K562 (cell line): ENCODE measurements around the gene PPHLN1. TPM values are rescaled to one million over a fixed set of nuclear protein-coding genes. Genes with fewer than 3 reads are reported as not detected.

Experiments
- ATAC-seq: fragments of 200-7000 bp; cut with Tn5 transposase; 3 replicates; pipeline ENCODE4 v1.9.1; 2020; ENCODE audit warnings: moderate library complexity
- BruUV-seq: library from RNA; stranded (reverse); fragments of 400-500 nt; replicated peaks from 2 replicates; lab custom pipeline; 2021; lab: Mats Ljungman, UMichigan
- CTCF ChIA-PET: fragments of 300-600 bp; formaldehyde crosslinking; extraction: SDS; loops from one replicate; lab custom pipeline; 2021; ENCODE audit warnings: low intra/inter-chr PET ratio; lab: Yijun Ruan, JAX
- POLR2A ChIA-PET: fragments of 300-600, 350-650 bp; sonication (Branson Sonifier 250); formaldehyde crosslinking; extraction: SDS; loops from one replicate; lab custom pipeline; 2021; ENCODE audit warnings: antibody characterized with exemption, inconsistent platforms; lab: Yijun Ruan, JAX
- DNase-seq, 4 experiments: peaks; one replicate each; pipeline versions ENCODE4 v3.0.0 to v3.0.0-alpha.2; 2011 to 2018; ENCODE audit warnings: low spot score in 3 of 4, mixed read lengths in 3 of 4; ENCODE audit errors: extremely low read depth in 1 of 4
- FAIRE-seq: peaks from 2 replicates; lab custom pipeline; 2011; peaks lifted over from hg19 to GRCh38; lab: Jason Lieb, UNC
- H2AFZ ChIP-seq: 2 replicates; pipeline ENCODE4 v1.6.0; 2011; ENCODE audit warnings: low read depth, low read length, control low read depth, inconsistent platforms
- H3K27ac ChIP-seq: fragments of 200-600 bp; 3 replicates; pipeline ENCODE4 v1.8.0; 2011; ENCODE audit warnings: low read depth, mild to moderate bottlenecking, control low read depth, inconsistent platforms, low read length, moderate library complexity, mixed read lengths; ENCODE audit errors: extremely low read depth
- H3K27me3 ChIP-seq, 2 experiments: fragments of 300-600 bp in 1 of 2; 2 replicates in 1 of 2; 3 replicates in 1 of 2; pipeline versions ENCODE4 v1.6.0 to v1.8.0; 2011; ENCODE audit warnings: inconsistent platforms in 2 of 2, low read length in 2 of 2, mild to moderate bottlenecking in 1 of 2, mixed read lengths in 1 of 2, moderate library complexity in 1 of 2; ENCODE audit not compliant: control insufficient read depth in 2 of 2, insufficient read depth in 2 of 2
- H3K36me3 ChIP-seq: fragments of 300-600 bp; 3 replicates; pipeline ENCODE4 v1.8.0; 2011; ENCODE audit warnings: mild to moderate bottlenecking, low read length, inconsistent platforms; ENCODE audit not compliant: control insufficient read depth, insufficient read depth
- H3K4me1 ChIP-seq, 2 experiments: fragments of 200-600 bp in 1 of 2; replicated peaks in 1 of 2; 2 replicates in 1 of 2; 3 replicates in 1 of 2; pipeline versions ENCODE4 v1.5.1 to v1.8.0; 2011; ENCODE audit warnings: inconsistent platforms in 2 of 2, low read length in 2 of 2, mild to moderate bottlenecking in 1 of 2, mixed read lengths in 1 of 2, moderate library complexity in 1 of 2; ENCODE audit not compliant: control insufficient read depth in 2 of 2, insufficient read depth in 2 of 2
- H3K4me2 ChIP-seq: 2 replicates; pipeline ENCODE4 v1.6.1; 2011; ENCODE audit warnings: low read length, control low read depth, inconsistent platforms, mixed read lengths; ENCODE audit not compliant: insufficient read depth
- H3K4me3 ChIP-seq: fragments of 200-600 bp; sonication (generic), shearing (Covaris generic); 2 replicates; pipeline ENCODE4 v1.5.1; 2016; ENCODE audit warnings: control low read depth, inconsistent platforms
- H3K79me2 ChIP-seq: fragments of 200-600 bp; 3 replicates; pipeline ENCODE4 v1.8.0; 2011; ENCODE audit warnings: low read length, inconsistent platforms; ENCODE audit not compliant: control insufficient read depth, insufficient read depth
- H3K9ac ChIP-seq, 2 experiments: 2 replicates each; pipeline versions ENCODE4 v1.6.0 to v1.6.1; 2011; ENCODE audit warnings: low read depth in 2 of 2, low read length in 2 of 2, control low read depth in 1 of 2, inconsistent platforms in 1 of 2, mild to moderate bottlenecking in 1 of 2, mixed read lengths in 1 of 2; ENCODE audit not compliant: insufficient read depth in 1 of 2
- H3K9me1 ChIP-seq: one replicate; pipeline ENCODE4 v1.6.0; 2011; ENCODE audit warnings: inconsistent platforms, mild to moderate bottlenecking, low read length, moderate library complexity; ENCODE audit not compliant: control insufficient read depth, insufficient read depth
- H3K9me3 ChIP-seq: replicated peaks from 2 replicates; pipeline ENCODE4 v1.5.1; 2011; ENCODE audit warnings: low read depth, low read length, inconsistent platforms; ENCODE audit not compliant: control insufficient read depth, insufficient read depth
- H4K20me1 ChIP-seq: replicated peaks from 2 replicates; pipeline ENCODE4 v1.6.1; 2011; ENCODE audit warnings: low read length, inconsistent platforms, mixed read lengths; ENCODE audit not compliant: control insufficient read depth, insufficient read depth
- CBFA2T3 ChIP-seq: fragments of 450-650 bp; IDR thresholded peaks from 2 replicates; pipeline ENCODE4 v1.6.1; 2017
- GABPB1 ChIP-seq: sonication (generic); formaldehyde crosslinking; IDR thresholded peaks from 2 replicates; pipeline ENCODE4 v1.8.0; 2022; ENCODE audit warnings: mild to moderate bottlenecking, missing genetic modification reagents
- GABPB2 ChIP-seq: fragments of 250-450 bp; sonication (Bioruptor Pico); conservative IDR thresholded peaks from 2 replicates; pipeline ENCODE4 v1.5.1; 2021; ENCODE audit warnings: mild to moderate bottlenecking
- GTF2A2 ChIP-seq: IDR thresholded peaks from 2 replicates; pipeline ENCODE4 v1.6.1; 2016; ENCODE audit warnings: mild to moderate bottlenecking, missing genetic modification characterization, missing compliant biosample characterization
- HDAC8 ChIP-seq: fragments of 450-650 bp; IDR thresholded peaks from 2 replicates; pipeline ENCODE4 v1.6.1; 2016; ENCODE audit warnings: mild to moderate bottlenecking, missing genetic modification characterization, moderate library complexity, missing compliant biosample characterization
- HNRNPUL1 ChIP-seq: fragments of 200-400 bp; formaldehyde crosslinking; IDR thresholded peaks from 2 replicates; pipeline ENCODE4 v1.6.1; 2017; ENCODE audit warnings: low read length
- L3MBTL2 ChIP-seq: fragments of 450-650 bp; IDR thresholded peaks from 2 replicates; pipeline ENCODE4 v1.6.1; 2016; ENCODE audit warnings: mild to moderate bottlenecking, moderate library complexity
- LEF1 ChIP-seq: fragments of 450-650 bp; IDR thresholded peaks from 2 replicates; pipeline ENCODE4 v1.6.1; 2016; ENCODE audit warnings: mild to moderate bottlenecking
- PURB ChIP-seq: sonication (generic); formaldehyde crosslinking; IDR thresholded peaks from 2 replicates; pipeline ENCODE4 v1.9.0; 2021; ENCODE audit warnings: low read depth, mild to moderate bottlenecking, missing genetic modification reagents
- RBM39 ChIP-seq: fragments of 200-400 bp; formaldehyde crosslinking; optimal IDR thresholded peaks from 2 replicates; pipeline ENCODE3; 2018; ENCODE audit warnings: low read depth, low read length
- ZEB2 ChIP-seq: fragments of 450-650 bp; IDR thresholded peaks from 2 replicates; pipeline ENCODE4 v1.6.1; 2016
- ZFPM2 ChIP-seq: fragments of 250-450 bp; sonication (Bioruptor Pico); IDR thresholded peaks from 2 replicates; pipeline ENCODE4 v1.5.1; 2022; ENCODE audit warnings: mild to moderate bottlenecking
- ZNF589 ChIP-seq: fragments of 200-800 bp; sonication (Bioruptor generic); IDR thresholded peaks from 2 replicates; pipeline ENCODE4 v1.6.1; 2016; ENCODE audit warnings: low read depth, missing genetic modification characterization, missing compliant biosample characterization
- ZNF699 ChIP-seq: fragments of 250-450 bp; sonication (Bioruptor Pico); IDR thresholded peaks from 2 replicates; pipeline ENCODE4 v1.8.0; 2021; ENCODE audit warnings: mild to moderate bottlenecking, moderate library complexity; ENCODE audit not compliant: insufficient replicate concordance
- WGBS: fragments of 100-300 bp; shearing (Covaris generic); methylation state at CpG from one replicate; pipeline ENCODE4 v1.1.6; 2016; ENCODE audit warnings: low coverage, mixed read lengths; ENCODE audit not compliant: insufficient coverage; ENCODE audit errors: missing lambda C conversion rate; 5-methylcytosine and 5-hydroxymethylcytosine counted together
- in situ Hi-C: fragments of 300-500 bp; cut with MboI; formaldehyde crosslinking; loops from 4 replicates; pipeline ENCODE4 v1.15.0; 2018; ENCODE audit warnings: inconsistent platforms, mixed read lengths
- intact Hi-C: fragments of 100-400 bp; cut with micrococcal nuclease; formaldehyde crosslinking; loops from 2 replicates; pipeline ENCODE4 v1.14.2; 2022
- polyA plus RNA-seq, 8 experiments: library from polyadenylated mRNA; depleted of rRNA in 4 of 8; stranded (reverse) in 5 of 8; unstranded in 3 of 8; fragments of >200 nt; fragmentation: Nextera tagmentation in 2 of 8; fragmentation: Illumina TruSeq in 1 of 8; extraction: Ambion mirVana in 2 of 8; extraction: Trizol in 1 of 8; gene quantifications; 2 replicates each; pipeline versions ENCODE4 v1.2.1 to v1.2.3, GENCODE V29; 2011 to 2014; ENCODE audit warnings: inconsistent platforms in 1 of 8, missing spikeins in 1 of 8
- total RNA-seq, 7 experiments: library from RNA; depleted of rRNA in 6 of 7; stranded (reverse); fragments of >200 nt in 6 of 7; fragmentation: Illumina TruSeq in 2 of 7; extraction: Trizol in 2 of 7; gene quantifications; 2 replicates each; pipeline versions ENCODE4 v1.2.1 to v1.2.3, GENCODE V29; 2011 to 2021; ENCODE audit warnings: low replicate concordance in 1 of 7
- TF ChIP-seq, protein P1 (sequence below): sonication (generic); formaldehyde crosslinking; IDR thresholded peaks from 2 replicates; pipeline ENCODE4 v1.8.1; 2023; ENCODE audit warnings: mild to moderate bottlenecking, missing genetic modification reagents
- TF ChIP-seq, protein P2 (sequence below): sonication (generic); formaldehyde crosslinking; IDR thresholded peaks from 2 replicates; pipeline ENCODE4 v1.8.0; 2022; ENCODE audit warnings: mild to moderate bottlenecking, missing genetic modification reagents
- TF ChIP-seq, protein P3 (sequence below): sonication (generic); formaldehyde crosslinking; IDR thresholded peaks from 2 replicates; pipeline ENCODE4 v1.8.0; 2022; ENCODE audit warnings: mild to moderate bottlenecking, missing genetic modification reagents, borderline replicate concordance
- TF ChIP-seq, protein P4 (sequence below): sonication (generic); formaldehyde crosslinking; IDR thresholded peaks from 2 replicates; pipeline ENCODE4 v1.8.0; 2022; ENCODE audit warnings: mild to moderate bottlenecking, missing genetic modification reagents

Gene PPHLN1
- total and polyA plus RNA-seq, 9 of the 15 experiments (the other 6 are each of a cell fraction or from before 2014, with no cell fraction given): 66.3 to 112 (median 93.6) TPM

DNA sequence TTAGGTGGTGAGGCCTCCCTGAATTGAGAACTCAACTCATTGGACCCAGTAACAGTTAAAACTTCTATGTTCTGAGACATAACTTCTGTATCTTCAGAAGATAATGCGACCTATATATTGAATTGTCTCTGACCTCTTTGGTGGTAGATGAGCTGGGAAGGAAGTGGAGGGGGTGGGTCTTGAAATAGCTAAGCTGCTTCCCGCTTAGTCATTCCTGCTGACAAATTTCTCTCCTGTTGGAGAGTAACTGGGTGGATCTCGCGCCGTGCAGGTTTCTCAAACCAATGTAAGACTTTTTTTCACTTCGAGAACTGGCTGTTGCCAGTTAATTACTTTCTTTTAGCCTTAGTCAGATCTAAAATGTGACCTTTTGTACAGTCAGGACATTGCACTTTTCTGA lies 100.8 kb downstream of the PPHLN1 start:
- FAIRE-seq: peak; percentile 95
- Histone ChIP-seq H3K4me1 (peaks cover 7 to 41% of the 10 kb centered on the region in 2 experiments; a peak in 4 of 5 replicates), H3K79me2 (0 out of 3 replicates have a peak, but pooled peaks cover 6% of the 10 kb centered on the region), H3K36me3 (peaks cover 8% of the 10 kb centered on the region; the same call in 2 of the 3 replicates), H3K4me2 (peak overlapping the region; percentile 61), H3K9me1 (no peaks in the 10 kb centered on the region), H2AFZ (peak overlapping the region; percentile 66), H4K20me1 (no peaks in the 10 kb centered on the region), H3K4me3 (no peak overlapping the region), H3K9ac (peak overlapping the region in 1 of 2 experiments; percentile 64; a peak in 2 of 4 replicates), H3K27ac (peak overlapping the region; percentile 94), H3K27me3 (no peaks in the 10 kb centered on the region), H3K9me3 (no peaks in the 10 kb centered on the region)
- ChIA-PET CTCF (no interaction called here), POLR2A (interaction anchor here (0.7 to 0.9 kb wide), 3 partner anchors 16 to 57 kb away, joined by 3 to 5 read pairs (median 3); no protein-coding TSS in a partner anchor)
- in situ Hi-C loops (no loop called here), intact Hi-C loops (no loop called here)
- peak; percentile 91 for ATAC-seq
- DNase-seq: peak; percentile 54 to 94 (median 68)
- 0% methylated on average over 6 of the region's 6 CpGs for WGBS
- BruUV-seq: no TSS peak
- TF ChIP-seq GABPB2 (CRISPR knock-in tag): no peak
- TF ChIP-seq, protein P1, sequence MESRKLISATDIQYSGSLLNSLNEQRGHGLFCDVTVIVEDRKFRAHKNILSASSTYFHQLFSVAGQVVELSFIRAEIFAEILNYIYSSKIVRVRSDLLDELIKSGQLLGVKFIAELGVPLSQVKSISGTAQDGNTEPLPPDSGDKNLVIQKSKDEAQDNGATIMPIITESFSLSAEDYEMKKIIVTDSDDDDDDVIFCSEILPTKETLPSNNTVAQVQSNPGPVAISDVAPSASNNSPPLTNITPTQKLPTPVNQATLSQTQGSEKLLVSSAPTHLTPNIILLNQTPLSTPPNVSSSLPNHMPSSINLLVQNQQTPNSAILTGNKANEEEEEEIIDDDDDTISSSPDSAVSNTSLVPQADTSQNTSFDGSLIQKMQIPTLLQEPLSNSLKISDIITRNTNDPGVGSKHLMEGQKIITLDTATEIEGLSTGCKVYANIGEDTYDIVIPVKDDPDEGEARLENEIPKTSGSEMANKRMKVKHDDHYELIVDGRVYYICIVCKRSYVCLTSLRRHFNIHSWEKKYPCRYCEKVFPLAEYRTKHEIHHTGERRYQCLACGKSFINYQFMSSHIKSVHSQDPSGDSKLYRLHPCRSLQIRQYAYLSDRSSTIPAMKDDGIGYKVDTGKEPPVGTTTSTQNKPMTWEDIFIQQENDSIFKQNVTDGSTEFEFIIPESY: no peak
- TF ChIP-seq GTF2A2: no peak
- TF ChIP-seq LEF1: peak; percentile 81
- TF ChIP-seq ZNF589 (CRISPR knock-in tag): no peak
- peak; percentile 35; the same call in 1 of the 2 replicates for TF ChIP-seq CBFA2T3
- no peak for TF ChIP-seq ZNF699 (CRISPR knock-in tag)
- TF ChIP-seq PURB (CRISPR knock-in tag): no peak
- TF ChIP-seq, protein P2, sequence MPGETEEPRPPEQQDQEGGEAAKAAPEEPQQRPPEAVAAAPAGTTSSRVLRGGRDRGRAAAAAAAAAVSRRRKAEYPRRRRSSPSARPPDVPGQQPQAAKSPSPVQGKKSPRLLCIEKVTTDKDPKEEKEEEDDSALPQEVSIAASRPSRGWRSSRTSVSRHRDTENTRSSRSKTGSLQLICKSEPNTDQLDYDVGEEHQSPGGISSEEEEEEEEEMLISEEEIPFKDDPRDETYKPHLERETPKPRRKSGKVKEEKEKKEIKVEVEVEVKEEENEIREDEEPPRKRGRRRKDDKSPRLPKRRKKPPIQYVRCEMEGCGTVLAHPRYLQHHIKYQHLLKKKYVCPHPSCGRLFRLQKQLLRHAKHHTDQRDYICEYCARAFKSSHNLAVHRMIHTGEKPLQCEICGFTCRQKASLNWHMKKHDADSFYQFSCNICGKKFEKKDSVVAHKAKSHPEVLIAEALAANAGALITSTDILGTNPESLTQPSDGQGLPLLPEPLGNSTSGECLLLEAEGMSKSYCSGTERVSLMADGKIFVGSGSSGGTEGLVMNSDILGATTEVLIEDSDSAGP (CRISPR knock-in tag): no peak
- no peak for TF ChIP-seq RBM39
- TF ChIP-seq, protein P3, sequence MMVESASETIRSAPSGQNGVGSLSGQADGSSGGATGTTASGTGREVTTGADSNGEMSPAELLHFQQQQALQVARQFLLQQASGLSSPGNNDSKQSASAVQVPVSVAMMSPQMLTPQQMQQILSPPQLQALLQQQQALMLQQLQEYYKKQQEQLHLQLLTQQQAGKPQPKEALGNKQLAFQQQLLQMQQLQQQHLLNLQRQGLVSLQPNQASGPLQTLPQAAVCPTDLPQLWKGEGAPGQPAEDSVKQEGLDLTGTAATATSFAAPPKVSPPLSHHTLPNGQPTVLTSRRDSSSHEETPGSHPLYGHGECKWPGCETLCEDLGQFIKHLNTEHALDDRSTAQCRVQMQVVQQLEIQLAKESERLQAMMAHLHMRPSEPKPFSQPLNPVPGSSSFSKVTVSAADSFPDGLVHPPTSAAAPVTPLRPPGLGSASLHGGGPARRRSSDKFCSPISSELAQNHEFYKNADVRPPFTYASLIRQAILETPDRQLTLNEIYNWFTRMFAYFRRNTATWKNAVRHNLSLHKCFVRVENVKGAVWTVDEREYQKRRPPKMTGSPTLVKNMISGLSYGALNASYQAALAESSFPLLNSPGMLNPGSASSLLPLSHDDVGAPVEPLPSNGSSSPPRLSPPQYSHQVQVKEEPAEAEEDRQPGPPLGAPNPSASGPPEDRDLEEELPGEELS: no peak
- TF ChIP-seq ZFPM2: no peak
- no peak for TF ChIP-seq GABPB1
- TF ChIP-seq, protein P4, sequence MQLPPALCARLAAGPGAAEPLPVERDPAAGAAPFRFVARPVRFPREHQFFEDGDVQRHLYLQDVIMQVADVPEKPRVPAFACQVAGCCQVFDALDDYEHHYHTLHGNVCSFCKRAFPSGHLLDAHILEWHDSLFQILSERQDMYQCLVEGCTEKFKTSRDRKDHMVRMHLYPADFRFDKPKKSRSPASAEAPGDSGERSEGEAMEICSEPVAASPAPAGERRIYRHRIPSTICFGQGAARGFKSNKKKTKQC (CRISPR knock-in tag): no peak
- TF ChIP-seq HDAC8 (tag): no peak
- peak; percentile 62 for TF ChIP-seq L3MBTL2
- no peak for TF ChIP-seq ZEB2
- TF ChIP-seq HNRNPUL1: no peak
